Esophagus muscularis mucosa (tissue), 4 donors: ENCODE results near the gene PTPN3.

Source experiments
- EP300 ChIP-seq: sonication (generic); formaldehyde crosslinking; IDR thresholded peaks from one replicate; pipeline ENCODE4 v1.6.1; 2017; ENCODE audit warnings: antibody characterized with exemption
- POLR2A ChIP-seq: fragments of 450-650 bp; IDR thresholded peaks from one replicate; pipeline ENCODE4 v1.6.1; 2017; ENCODE audit warnings: antibody characterized with exemption, moderate library complexity, mild to moderate bottlenecking, low read depth
- POLR2AphosphoS5 ChIP-seq, 2 donors: sonication (generic); formaldehyde crosslinking; IDR thresholded peaks; one replicate each; pipeline ENCODE4 v1.6.1; 2017; ENCODE audit warnings: antibody characterized with exemption in 2 of 2
- TF ChIP-seq, protein P1 (sequence below), 3 experiments: fragments of 200-600 bp in 2 of 3; fragments of 450-650 bp in 1 of 3; sonication (generic) in 2 of 3; IDR thresholded peaks; one replicate each; pipeline ENCODE4 v1.5.1; 2017 to 2019; ENCODE audit warnings: antibody characterized with exemption in 3 of 3, mild to moderate bottlenecking in 2 of 3, moderate library complexity in 1 of 3

GRCh38 chr9:109491590-109491989 lies 6.5 kb downstream of the PTPN3 start:
- TF ChIP-seq, protein P1, sequence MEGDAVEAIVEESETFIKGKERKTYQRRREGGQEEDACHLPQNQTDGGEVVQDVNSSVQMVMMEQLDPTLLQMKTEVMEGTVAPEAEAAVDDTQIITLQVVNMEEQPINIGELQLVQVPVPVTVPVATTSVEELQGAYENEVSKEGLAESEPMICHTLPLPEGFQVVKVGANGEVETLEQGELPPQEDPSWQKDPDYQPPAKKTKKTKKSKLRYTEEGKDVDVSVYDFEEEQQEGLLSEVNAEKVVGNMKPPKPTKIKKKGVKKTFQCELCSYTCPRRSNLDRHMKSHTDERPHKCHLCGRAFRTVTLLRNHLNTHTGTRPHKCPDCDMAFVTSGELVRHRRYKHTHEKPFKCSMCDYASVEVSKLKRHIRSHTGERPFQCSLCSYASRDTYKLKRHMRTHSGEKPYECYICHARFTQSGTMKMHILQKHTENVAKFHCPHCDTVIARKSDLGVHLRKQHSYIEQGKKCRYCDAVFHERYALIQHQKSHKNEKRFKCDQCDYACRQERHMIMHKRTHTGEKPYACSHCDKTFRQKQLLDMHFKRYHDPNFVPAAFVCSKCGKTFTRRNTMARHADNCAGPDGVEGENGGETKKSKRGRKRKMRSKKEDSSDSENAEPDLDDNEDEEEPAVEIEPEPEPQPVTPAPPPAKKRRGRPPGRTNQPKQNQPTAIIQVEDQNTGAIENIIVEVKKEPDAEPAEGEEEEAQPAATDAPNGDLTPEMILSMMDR (IDR thresholded peaks at IDR 0.05) = no peak
- no peak for TF ChIP-seq POLR2A
- TF ChIP-seq POLR2AphosphoS5 (IDR thresholded peaks at IDR 0.05) = no peak
- TF ChIP-seq EP300 = no peak
